ENCODE data around the gene SLC35F2.
A peak's percentile ranks its signal among the peaks of the same experiment; 100 is the strongest.
"Not testable (repeated sequence)": the region's sequence is repeated elsewhere in the genome, so short reads cannot be mapped to it uniquely, and the experiment has no call there.

The SLC35F2 gene

DNA sequence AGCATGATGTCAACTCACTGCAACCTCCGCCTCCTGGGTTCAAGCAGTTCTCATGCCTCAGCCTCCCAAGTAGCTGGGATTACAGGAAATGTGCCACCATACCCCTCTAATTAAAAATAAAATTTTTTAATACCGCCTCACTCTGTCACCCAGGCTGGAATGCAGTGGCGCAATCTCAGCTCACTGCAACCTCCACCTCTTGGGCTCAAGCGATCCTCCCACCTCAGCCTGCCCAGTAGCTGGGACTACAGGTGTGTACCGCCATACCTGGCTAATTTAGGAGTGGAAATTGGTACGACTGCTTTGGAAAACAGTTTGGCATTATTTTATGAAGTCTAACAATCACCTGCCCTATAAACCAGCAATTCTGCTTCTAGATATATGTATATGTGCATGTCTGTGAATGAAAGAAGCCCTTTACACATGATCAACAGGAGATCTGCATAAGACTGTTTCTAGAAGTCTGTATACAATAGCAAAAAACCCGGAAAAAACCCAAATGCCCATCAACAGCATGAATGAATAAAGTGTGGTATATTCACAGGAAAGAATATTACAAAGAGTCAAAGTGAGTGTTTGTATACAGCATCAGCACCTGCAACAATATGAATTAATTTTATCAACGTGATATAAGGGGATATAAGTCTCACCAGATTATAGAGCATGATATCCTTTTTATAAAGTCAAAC is 16.0 kb downstream of the SLC35F2 start:
- no peak for DNase-seq (ENCODE audit: low read depth)

DNA sequence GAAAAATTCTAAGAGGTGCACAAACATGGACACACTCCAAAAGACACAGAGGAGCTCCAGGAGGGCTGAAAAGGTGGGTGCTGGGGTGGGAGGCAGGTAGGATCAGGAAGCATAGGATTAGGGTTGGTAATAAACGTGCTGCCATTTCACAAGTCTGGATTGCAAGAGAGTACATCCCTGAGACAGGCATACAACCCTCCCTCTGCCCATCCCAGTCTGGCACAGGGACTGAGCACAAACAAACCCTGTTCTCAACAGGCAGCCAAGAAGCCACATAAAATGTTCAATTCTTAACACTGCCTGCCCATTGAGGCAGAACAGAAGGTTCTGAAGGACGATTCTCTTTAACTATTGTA is 18.5 kb downstream of the SLC35F2 start:
- DNase-seq (ENCODE audit: low read depth), result no peak

- no peak for DNase-seq (ENCODE audit: low read depth)
Measured at GRCh38 chr11:107836851-107837250, 21.7 kb downstream of the SLC35F2 start.

GRCh38 chr11:107834995-107835394 is 23.6 kb downstream of the SLC35F2 start:
- DNase-seq (ENCODE audit: low read depth), result no peak

- not testable (repeated sequence) for DNase-seq (ENCODE audit: low read depth)
Measured at GRCh38 chr11:107833926-107834325, 24.7 kb downstream of the SLC35F2 start.

- DNase-seq (ENCODE audit: low read depth), result no peak
Measured at GRCh38 chr11:107830915-107831540, 27.6 kb downstream of the SLC35F2 start.

GRCh38 chr11:107827041-107827440 is 31.5 kb downstream of the SLC35F2 start:
- no peak for DNase-seq (ENCODE audit: low read depth)

- no peak for DNase-seq (ENCODE audit: low read depth)
Measured at GRCh38 chr11:107825875-107826274, 32.7 kb downstream of the SLC35F2 start.

- DNase-seq (ENCODE audit: low read depth), result peak; percentile 20
Measured at GRCh38 chr11:107824668-107825369, 33.8 kb downstream of the SLC35F2 start.

DNA sequence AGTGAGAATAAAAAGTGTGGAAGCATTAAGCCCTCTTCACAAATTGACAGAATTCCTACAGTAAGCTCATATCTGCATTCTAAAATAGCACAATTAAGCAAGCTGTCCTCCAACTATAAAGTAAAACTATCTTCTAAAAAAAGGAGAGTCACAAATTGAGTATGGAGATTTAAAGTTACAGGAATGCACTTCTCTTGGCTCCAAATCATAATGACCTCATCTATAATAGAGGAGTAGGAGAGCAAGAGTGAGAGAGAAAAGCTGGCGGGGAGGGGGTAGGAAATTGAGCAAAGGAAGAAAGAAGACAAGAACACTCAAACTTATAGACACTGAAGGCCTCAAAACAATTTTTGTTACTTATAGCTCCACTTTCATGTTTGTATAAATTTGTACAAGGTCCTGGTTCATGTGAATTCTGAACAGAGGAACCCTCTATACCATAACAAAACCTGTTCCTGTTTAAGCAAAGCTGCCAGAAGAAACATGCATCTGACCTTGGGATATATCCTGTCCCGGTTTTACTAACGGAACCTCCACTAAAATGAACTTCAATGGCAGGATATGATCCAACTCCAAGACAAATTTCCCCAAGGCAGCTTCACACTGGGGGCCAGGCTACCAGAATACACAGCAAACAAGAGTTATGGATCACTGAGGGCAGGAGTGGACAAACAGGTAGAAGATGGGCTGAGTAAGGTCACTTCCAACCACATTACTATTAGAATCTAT is 37.2 kb downstream of the SLC35F2 start:
- peak; percentile 16 for DNase-seq (ENCODE audit: low read depth)

GRCh38 chr11:107819361-107820014 is 39.1 kb downstream of the SLC35F2 start:
- peak; percentile 75 for DNase-seq (ENCODE audit: low read depth)

DNA sequence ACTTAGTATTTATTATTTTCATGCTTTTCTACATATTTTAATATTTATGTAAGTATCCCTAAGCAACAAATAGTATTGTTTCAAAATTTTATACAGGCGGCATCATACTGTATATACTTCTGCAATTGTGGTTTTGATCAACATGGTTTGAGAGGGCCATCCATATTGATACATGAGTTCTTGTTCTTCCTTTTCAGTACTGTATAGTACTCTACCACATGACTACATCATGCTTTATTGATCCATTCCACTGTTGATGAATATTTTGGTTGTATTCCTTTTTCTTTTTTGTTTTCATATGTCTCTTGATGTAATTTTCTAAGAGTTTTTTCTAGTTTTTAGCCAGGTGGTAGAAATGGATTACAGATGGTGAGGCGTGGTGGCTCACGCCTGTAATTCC is 40.1 kb downstream of the SLC35F2 start:
- no peak for DNase-seq (ENCODE audit: low read depth)

DNA sequence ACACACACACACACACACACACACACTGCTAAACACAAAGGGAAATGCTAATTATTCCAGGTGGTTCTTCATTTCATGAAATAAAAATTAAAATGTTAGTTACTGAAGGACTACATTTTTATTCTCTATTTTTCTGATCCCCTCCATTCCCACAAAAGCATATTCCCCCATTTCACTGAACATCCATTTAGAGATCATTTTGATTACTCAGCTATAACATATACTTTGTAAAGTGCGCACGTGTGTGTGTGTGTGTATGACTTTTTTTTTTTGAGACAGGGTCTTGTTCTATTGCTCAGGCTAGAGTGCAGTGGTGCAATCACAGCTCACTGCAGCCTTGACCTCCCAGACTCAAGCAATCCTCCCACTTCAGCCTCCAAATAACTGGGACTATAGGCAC is 42.6 kb downstream of the SLC35F2 start:
- DNase-seq (ENCODE audit: low read depth), result no peak

DNA sequence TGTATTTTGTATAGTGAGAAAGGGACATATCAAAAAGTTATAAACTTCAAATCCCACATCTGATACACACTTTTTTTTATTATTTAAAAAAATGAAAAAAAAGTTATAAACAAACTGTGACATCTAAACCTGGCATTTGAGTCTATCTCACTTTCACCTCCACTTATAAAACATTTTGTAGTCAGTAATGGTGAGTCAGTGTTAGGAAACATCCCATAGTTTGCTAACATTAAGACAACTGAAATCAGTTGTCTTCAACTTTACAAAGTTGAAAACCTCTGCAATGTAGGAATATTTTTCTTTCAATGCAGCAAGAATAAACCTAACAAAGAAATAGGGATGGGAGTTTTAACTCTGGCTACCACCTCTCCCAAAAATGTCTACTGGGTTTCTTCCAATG is 47.7 kb downstream of the SLC35F2 start:
- peak; percentile 35 for DNase-seq (ENCODE audit: low read depth)

- peak; percentile 16 for DNase-seq (ENCODE audit: low read depth)
Measured at GRCh38 chr11:107808521-107808920, 50.1 kb downstream of the SLC35F2 start.

DNA sequence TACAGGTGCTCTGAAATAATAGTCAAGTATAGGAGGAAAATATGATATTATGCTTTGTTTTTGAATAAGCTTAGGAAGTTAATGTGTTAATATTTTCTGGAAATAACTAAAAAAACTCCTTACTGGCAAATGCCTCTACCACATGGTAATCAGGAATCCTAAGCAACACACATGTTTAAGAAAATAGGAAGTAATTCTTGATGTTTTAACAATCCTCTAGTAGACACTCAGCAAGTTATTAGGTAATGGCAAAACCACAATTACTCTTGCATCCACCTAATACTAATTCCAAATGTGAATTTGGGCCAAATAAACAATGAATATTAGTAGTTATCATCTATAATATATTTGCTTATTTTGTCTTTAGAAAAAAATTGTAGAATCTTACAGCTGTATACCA is 53.6 kb downstream of the SLC35F2 start:
- DNase-seq (ENCODE audit: low read depth), result no peak

- DNase-seq (ENCODE audit: low read depth), result no peak
Measured at GRCh38 chr11:107804211-107804610, 54.4 kb downstream of the SLC35F2 start.

DNA sequence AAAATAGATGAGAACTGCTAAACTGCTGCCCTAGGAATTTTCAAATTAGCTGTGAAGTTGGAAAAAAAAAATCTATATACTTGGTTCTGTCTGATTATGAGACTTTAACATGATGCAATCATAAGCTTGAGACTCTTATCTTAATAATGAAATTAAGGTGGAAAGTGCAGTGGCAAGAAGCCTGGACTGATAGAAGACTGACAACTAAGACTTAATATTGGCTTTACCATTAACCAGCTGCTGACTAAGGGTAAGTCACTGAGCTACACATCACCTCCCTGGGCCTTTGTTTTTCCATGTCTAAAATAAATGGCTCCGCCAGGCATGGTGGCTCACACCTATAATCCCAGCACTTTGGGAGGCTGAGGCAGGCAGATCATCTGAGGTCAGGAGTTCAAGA is 56.9 kb downstream of the SLC35F2 start:
- peak; percentile 42 for DNase-seq (ENCODE audit: low read depth)

GRCh38 chr11:107799218-107799859 is 59.2 kb downstream of the SLC35F2 start:
- DNase-seq (ENCODE audit: low read depth), result peak; percentile 60

DNA sequence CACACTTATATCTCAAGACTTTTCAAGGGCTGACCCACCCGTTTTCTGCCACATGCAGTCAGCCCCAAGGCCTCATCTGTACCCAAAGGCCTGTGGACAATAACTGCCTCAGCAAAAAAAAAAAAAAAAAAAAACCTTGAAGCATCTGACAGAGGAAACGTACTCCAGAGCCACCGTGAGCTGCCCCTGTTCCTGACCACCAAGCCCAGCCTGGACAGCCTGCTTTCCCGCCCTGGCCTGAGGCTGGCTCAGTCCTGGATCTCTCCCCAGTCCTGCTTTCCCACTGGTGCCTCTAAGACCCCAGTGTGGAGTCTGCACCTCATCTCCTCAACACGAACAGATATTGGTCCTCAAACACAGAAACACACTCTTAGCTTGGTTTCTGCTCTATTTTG is 66.5 kb downstream of the SLC35F2 start:
- no peak for DNase-seq (ENCODE audit: low read depth)

DNA sequence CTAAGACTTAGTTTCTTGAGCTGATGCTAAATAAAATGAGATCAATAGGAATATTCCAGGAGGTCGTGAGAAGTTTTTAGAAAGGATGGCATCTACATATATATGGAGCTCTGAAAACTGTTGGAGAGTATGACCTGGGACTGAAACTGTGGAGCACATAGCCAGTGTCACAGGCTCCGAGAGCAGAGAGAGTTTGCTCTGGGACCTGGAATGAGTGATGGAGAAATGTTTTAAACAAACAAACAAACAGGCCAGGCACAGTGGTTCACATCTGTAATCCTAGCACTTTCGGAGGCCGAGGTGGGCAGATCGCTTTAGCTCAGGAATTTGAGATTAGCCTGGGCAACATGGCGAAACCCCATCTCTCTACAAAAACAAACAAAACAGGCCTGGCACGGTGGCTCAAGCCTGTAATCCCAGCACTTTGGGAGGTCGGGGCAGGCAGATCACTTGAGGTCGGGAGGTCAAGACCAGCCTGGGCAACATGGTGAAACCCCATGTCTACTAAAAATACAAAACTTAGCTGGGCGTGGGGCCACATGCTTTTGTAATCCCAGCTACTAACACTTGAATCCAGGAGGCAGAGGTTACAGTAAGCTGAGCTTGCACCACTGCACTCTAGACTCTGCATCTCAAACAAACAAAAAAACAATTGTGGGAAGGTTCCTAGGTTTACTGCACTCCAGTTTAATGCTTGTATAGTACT is 67.1 kb downstream of the SLC35F2 start:
- peak; percentile 55 for DNase-seq (ENCODE audit: low read depth)

Measured in amniotic epithelial cell (primary cell).